Vagina (tissue), 2 donors: ENCODE results near the gene SLC39A10.

Experiments used
- CTCF ChIP-seq, 3 experiments: fragments of 450-650 bp in 2 of 3; fragments of 200-600 bp in 1 of 3; sonication (generic) in 1 of 3; IDR thresholded peaks; one replicate each; pipeline ENCODE4 v1.5.1; 2017 to 2019; ENCODE audit warnings: antibody characterized with exemption in 3 of 3, mild to moderate bottlenecking in 2 of 3, moderate library complexity in 2 of 3
- POLR2A ChIP-seq, 2 donors: fragments of 450-650 bp; IDR thresholded peaks; one replicate each; pipeline ENCODE4 v1.6.1; 2017; ENCODE audit warnings: antibody characterized with exemption in 2 of 2, mild to moderate bottlenecking in 2 of 2, moderate library complexity in 2 of 2
- POLR2AphosphoS5 ChIP-seq, 2 donors: sonication (generic); formaldehyde crosslinking; IDR thresholded peaks; one replicate each; pipeline ENCODE4 v1.9.0; 2017; ENCODE audit warnings: antibody characterized with exemption in 2 of 2, mild to moderate bottlenecking in 2 of 2, low read depth in 1 of 2; ENCODE audit not compliant: insufficient read depth in 1 of 2

- TF ChIP-seq POLR2A (IDR thresholded peaks at IDR 0.05) (no peak), CTCF (IDR thresholded peaks at IDR 0.05) (no peak), POLR2AphosphoS5 (IDR thresholded peaks at IDR 0.05; ENCODE audit: insufficient read depth in 1 of 2, low read depth in 1 of 2) (no peak)
These were observed 14.4 kb upstream of the SLC39A10 start for GRCh38 chr2:195642679-195643068.
